HUES6 (cell line): Measurements from ENCODE around the gene ADD2.

ENCODE experiments used
- H3K27ac ChIP-seq: 2 replicates; pipeline ENCODE4 v1.7.0; 2013; ENCODE audit warnings: low read depth, mild to moderate bottlenecking, low read length, inconsistent platforms
- H3K27me3 ChIP-seq: 2 replicates; pipeline ENCODE4 v1.6.1; 2013; ENCODE audit warnings: low read length; ENCODE audit not compliant: control insufficient read depth, insufficient read depth
- H3K36me3 ChIP-seq: 2 replicates; pipeline ENCODE4 v1.6.1; 2013; ENCODE audit warnings: low read length; ENCODE audit not compliant: control insufficient read depth, insufficient read depth
- H3K4me1 ChIP-seq: 2 replicates; pipeline ENCODE4 v1.6.1; 2013; ENCODE audit warnings: low read length; ENCODE audit not compliant: control insufficient read depth, insufficient read depth
- H3K4me3 ChIP-seq: 2 replicates; pipeline ENCODE4 v1.5.1; 2013; ENCODE audit warnings: low read depth, low read length
- H3K9ac ChIP-seq: one replicate; pipeline ENCODE4 v1.6.1; 2013; ENCODE audit warnings: mild to moderate bottlenecking, low read length
- H3K9me3 ChIP-seq: 2 replicates; pipeline ENCODE4 v1.6.1; 2013; ENCODE audit warnings: low read depth, low read length; ENCODE audit not compliant: control insufficient read depth, insufficient read depth

Gene ADD2

DNA sequence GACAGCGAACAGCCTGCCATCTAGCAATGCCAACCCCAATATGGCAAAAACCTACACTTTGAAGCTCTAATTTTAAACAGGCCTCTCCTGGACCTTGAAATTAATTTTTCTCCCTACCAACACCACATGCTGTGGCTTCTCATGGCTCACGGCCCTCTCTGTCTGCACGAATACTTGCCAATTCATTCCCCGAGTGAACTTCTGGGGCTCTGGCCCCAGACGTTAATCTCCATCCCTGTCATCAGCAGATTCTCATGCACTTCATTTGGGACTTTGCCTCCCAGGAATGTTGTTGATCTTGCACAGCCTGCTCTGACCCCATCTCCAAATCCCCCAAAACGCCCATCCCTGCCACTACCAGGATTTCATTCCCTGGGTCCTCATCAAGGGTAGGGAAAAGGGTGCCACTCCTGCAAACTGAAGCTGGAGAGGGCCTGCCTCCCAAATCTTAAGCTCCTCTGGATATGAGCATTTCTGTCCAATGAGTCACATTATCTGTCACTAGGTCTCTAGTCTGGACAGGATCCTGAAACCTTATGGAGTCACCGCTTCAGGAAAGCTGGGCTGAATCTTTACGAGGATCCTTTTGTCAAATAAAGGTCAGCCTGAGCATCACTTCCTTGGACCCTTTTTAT is 12.0 kb upstream of the ADD2 start:
- Histone ChIP-seq H3K4me3 (no peak overlapping the region), H3K4me1 (no peaks in the 10 kb centered on the region; the same call in 1 of the 2 replicates), H3K36me3 (no peaks in the 10 kb centered on the region), H3K9me3 (no peaks in the 10 kb centered on the region), H3K27ac (no peak overlapping the region), H3K9ac (no peak overlapping the region), H3K27me3 (peaks cover 5% of the 10 kb centered on the region; the same call in 1 of the 2 replicates)

DNA sequence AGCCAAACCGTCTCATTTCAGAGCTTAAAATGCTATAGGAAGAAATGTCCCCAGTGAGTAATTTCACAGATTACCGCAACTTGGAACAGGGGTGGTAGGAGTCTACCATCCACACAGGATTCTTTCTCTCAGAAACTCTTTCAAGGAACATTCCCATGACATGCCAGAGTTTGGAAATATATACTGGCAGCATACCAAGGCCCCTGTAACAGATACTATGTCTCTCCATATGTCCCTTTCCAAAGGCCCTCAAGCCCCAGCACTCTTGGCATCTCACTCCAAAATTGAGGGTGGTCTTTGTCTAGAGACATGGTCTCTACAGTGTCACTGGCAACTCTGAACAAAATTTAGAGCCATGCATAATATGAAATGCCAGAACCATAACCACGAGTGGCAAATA is 11.5 kb upstream of the ADD2 start:
- H3K9ac ChIP-seq, result no peak overlapping the region
- H3K36me3 ChIP-seq, result no peaks in the 10 kb centered on the region
- peaks cover 5% of the 10 kb centered on the region; the same call in 1 of the 2 replicates for H3K27me3 ChIP-seq
- no peak overlapping the region for H3K4me3 ChIP-seq
- no peaks in the 10 kb centered on the region; the same call in 1 of the 2 replicates for H3K4me1 ChIP-seq
- no peaks in the 10 kb centered on the region for H3K9me3 ChIP-seq
- no peak overlapping the region for H3K27ac ChIP-seq

DNA sequence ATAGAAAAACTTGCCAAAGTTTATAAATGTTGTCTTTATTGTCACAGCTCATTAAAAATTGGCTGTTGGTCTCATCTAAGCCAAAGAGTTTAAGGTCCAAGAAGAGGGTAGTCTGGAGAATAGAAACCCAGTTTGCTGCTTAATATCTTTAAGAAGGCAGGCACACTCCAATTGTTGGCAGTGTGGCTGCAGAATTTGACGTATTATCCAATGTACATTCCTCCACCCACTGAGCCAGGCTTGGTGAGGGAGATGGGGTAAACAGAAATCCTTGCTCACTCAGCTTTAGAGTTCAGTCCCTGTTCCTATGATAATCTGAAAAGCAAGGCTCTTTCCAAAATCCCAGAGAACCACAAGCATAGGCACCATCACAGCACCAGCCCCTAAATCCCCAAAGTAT is 10.7 kb upstream of the ADD2 start:
- no peak overlapping the region for H3K27ac ChIP-seq
- H3K36me3 ChIP-seq, result no peaks in the 10 kb centered on the region
- H3K27me3 ChIP-seq, result peaks cover 5% of the 10 kb centered on the region; the same call in 1 of the 2 replicates
- no peak overlapping the region for H3K9ac ChIP-seq
- no peaks in the 10 kb centered on the region for H3K9me3 ChIP-seq
- no peaks in the 10 kb centered on the region for H3K4me1 ChIP-seq
- no peak overlapping the region for H3K4me3 ChIP-seq

DNA sequence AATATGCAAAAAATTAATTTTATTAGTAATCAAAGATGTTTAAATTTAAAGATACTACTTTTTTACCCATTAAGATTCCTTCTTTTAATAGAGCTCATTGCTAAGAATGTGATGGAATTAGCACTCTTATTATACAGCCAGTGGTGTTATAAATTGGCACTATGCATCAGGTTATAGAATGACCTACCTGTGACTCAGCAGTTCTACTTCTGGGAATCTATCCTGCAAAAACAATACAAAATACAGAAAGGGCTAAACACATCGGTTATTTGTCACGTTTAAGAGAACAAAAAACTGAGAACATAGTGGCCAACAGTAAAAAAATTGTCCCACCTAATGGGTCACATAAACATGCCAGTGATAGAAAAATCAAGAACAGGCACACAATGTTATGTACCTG is 9.4 kb upstream of the ADD2 start:
- Histone ChIP-seq H3K27ac (no peak overlapping the region), H3K27me3 (peaks cover 5% of the 10 kb centered on the region; the same call in 1 of the 2 replicates), H3K9ac (no peak overlapping the region), H3K4me3 (no peak overlapping the region), H3K4me1 (no peaks in the 10 kb centered on the region), H3K9me3 (no peaks in the 10 kb centered on the region), H3K36me3 (no peaks in the 10 kb centered on the region)

DNA sequence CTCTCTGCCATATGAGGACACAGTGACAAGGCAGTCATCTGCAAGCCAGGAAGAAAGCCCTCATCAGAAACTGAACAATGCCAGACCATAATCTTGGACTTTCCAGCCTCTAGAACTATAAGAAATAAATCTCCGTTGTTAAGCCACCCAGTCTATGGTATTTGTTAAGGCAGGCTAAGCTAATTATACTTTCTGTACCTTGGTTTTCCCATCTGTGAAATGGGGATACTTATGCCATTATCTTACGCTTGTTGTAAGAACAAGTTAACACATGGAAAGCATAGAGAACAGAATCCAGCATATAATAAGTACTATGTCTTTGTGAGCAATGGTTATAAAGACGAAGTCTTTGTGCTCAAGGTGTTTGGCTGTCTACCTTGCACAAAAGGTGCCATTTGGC is 8.3 kb upstream of the ADD2 start:
- Histone ChIP-seq H3K9ac (no peak overlapping the region), H3K9me3 (no peaks in the 10 kb centered on the region), H3K36me3 (no peaks in the 10 kb centered on the region), H3K4me1 (no peaks in the 10 kb centered on the region), H3K27ac (no peak overlapping the region), H3K4me3 (no peak overlapping the region), H3K27me3 (peaks cover 5% of the 10 kb centered on the region; the same call in 1 of the 2 replicates)

DNA sequence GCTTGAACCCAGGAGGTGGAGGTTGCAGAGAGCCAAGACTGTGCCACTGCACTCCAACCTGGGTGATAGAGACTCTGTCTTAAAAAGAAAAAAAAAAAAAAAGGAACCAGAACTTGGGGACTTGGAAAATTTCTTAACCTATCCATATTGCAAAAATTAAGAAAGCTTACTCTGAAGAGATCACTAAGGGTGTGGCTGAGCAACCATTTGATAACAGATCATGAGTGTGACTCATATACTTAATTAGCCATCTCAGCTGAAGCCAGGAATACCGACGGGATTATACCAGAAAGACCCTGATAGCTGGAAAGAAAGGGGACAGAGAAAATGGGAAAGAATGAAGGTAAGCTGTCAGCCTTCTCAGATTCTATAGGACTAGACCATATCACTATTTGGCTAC is 7.1 kb upstream of the ADD2 start:
- Histone ChIP-seq H3K9me3 (no peaks in the 10 kb centered on the region), H3K9ac (no peak overlapping the region), H3K4me3 (no peak overlapping the region), H3K36me3 (no peaks in the 10 kb centered on the region), H3K27ac (no peak overlapping the region), H3K27me3 (no peaks in the 10 kb centered on the region; the same call in 1 of the 2 replicates), H3K4me1 (no peaks in the 10 kb centered on the region)

DNA sequence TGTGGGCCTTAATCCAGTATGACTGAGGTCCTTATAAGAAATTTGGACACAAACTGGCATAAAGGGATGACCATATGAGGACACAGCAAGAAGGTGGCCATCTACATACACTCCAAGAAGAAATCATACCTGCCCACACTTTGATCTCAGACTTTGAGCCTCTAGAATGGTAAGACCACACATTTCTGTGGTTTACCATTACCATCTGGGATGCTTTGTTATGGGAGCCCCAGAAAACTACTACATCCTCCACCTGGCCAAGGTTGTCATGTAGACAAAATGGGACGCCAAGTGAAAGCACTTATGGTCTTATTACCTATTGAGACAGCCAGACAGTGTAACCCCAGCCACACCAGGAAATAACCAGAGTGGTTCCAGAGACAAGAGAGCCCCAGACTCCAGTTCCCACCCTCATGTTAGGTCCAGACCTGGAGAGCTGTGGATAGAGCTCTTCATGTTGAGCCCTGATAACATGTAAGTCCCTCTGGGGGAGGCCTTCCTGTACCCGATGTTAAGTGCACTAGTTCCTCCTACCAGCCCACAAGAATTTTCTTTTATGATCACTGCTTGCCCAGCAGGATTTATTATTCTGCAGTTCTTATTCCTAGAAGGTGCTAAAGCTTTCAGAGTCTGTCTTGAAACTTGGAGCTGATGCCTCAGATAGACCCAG is 4.6 kb upstream of the ADD2 start:
- no peaks in the 10 kb centered on the region for H3K9me3 ChIP-seq
- peaks cover 13% of the 10 kb centered on the region for H3K4me1 ChIP-seq
- no peaks in the 10 kb centered on the region for H3K36me3 ChIP-seq
- H3K4me3 ChIP-seq, result no peak overlapping the region
- no peaks in the 10 kb centered on the region for H3K27me3 ChIP-seq
- H3K27ac ChIP-seq, result no peak overlapping the region
- H3K9ac ChIP-seq, result no peak overlapping the region

DNA sequence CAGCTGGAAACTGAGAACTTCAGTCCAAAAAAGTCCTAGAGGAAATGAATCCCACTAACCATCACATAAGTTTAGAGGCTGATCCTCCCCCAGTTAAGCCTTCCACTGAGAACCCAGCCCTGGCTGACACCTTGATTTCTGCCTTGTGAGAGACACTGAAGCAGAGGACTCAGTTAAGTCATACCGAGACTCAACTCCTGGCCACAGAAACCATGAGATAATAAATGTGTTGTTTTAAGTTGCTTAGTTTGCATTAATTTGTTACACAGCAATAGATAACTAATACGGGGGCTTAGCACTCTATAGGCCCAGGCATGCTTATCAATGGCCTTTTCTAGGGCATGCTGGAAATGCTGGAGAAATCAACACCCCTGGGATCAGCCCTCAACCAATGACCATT is 3.4 kb upstream of the ADD2 start:
- Histone ChIP-seq H3K4me1 (peaks cover 13% of the 10 kb centered on the region), H3K9me3 (no peaks in the 10 kb centered on the region), H3K9ac (no peak overlapping the region), H3K36me3 (no peaks in the 10 kb centered on the region), H3K4me3 (no peak overlapping the region), H3K27me3 (peaks cover 3% of the 10 kb centered on the region; the same call in 1 of the 2 replicates), H3K27ac (no peak overlapping the region)

DNA sequence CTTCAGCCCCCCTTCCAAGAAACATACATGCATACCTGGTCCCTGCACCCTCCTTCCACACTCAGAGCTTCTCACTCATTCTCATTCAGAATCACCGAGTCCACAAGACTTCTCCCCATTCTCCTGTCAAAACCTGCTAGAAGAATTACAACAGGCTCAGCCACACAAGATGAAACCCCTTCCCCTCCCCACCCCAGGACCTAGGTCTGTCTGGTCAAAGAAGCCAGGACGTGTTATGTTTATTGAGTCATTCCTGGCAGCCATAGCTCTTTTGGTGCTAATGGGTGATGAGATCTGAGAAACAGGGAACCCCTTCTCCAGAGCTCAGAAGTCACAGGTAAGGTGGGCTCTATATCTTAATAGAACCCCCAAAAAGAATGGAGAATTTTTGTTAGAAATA is 1.4 kb upstream of the ADD2 start:
- no peaks in the 10 kb centered on the region for H3K36me3 ChIP-seq
- peaks cover 4% of the 10 kb centered on the region; the same call in 1 of the 2 replicates for H3K27me3 ChIP-seq
- H3K9ac ChIP-seq, result no peak overlapping the region
- no peak overlapping the region for H3K27ac ChIP-seq
- peaks cover 26% of the 10 kb centered on the region for H3K4me1 ChIP-seq
- H3K4me3 ChIP-seq, result no peak overlapping the region
- H3K9me3 ChIP-seq, result no peaks in the 10 kb centered on the region

DNA sequence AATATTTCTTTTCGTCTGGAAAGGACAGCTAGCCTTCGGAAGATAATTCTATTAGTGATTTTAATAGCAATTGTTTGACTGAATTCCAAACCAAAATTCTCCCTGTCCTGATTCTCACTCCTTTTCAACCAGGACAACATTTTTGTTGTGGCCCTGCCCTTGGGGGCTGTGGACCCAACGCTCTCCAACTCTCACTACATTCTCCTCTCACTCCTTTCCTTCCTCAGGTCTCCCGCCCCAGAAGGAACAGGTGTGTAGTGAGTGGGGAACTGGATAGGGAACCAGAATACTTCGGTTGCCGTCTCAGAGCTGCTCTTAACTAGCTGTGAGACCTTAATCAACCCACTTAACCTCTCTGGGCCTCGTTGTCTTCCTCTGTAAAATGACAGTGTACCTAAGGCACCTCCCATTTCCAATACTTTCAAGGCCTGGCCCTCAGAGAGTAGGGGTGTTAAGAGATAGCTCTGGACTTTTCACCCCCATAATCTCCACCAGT is 638 bp upstream of the ADD2 start:
- Histone ChIP-seq H3K27me3 (peaks cover 4% of the 10 kb centered on the region; the same call in 1 of the 2 replicates), H3K27ac (no peak overlapping the region), H3K36me3 (no peaks in the 10 kb centered on the region), H3K4me3 (peak overlapping the region; percentile 45), H3K9me3 (no peaks in the 10 kb centered on the region), H3K4me1 (peaks cover 29% of the 10 kb centered on the region), H3K9ac (no peak overlapping the region)

DNA sequence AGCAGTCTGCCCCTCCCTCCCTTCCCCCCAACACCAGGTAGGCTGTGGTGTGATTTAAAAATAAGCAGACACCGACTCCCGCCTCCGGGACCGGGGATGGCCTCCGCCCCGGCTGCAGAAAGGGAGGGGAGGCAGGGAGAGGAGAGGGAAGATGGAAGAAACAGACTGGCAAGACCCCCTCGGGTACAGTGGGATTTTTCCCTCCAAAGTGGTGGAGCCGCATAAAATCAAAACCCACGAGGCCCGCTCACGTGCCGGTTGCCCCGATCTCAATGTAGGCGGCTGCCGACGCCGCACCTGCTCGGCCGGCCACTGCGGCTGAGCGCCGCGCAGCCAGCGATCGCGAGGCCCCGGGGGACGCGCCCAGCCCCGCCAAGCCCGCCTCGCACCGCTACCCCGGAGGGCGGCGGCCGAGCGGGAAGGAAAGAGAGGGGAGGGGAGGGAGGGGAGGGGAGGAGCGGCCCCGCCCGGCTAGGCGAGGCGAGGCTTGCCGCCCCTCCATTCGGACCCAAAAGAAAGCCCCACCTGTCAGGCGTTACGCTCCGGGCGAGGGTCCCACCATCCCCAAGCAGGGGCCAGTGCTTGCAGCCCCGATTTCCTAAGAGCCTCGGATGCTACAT is 811 bp downstream of the ADD2 start:
- H3K27me3 ChIP-seq, result peaks cover 4% of the 10 kb centered on the region; the same call in 1 of the 2 replicates

More for the DNA sequence above, 811 bp downstream of the ADD2 start:
- Histone ChIP-seq H3K9ac (peak overlapping the region; percentile 73), H3K4me1 (peaks cover 29% of the 10 kb centered on the region), H3K27ac (peak overlapping the region; percentile 93), H3K36me3 (no peaks in the 10 kb centered on the region), H3K4me3 (peak overlapping the region; percentile 89), H3K9me3 (no peaks in the 10 kb centered on the region)
